ENCODE measurements around the gene RGS17.
A peak's percentile ranks its signal among the peaks of the same experiment; 100 is the strongest.
"Not testable (repeated sequence)": the region's sequence is repeated elsewhere in the genome, so short reads cannot be mapped to it uniquely, and the experiment has no call there.

Gene RGS17

DNA sequence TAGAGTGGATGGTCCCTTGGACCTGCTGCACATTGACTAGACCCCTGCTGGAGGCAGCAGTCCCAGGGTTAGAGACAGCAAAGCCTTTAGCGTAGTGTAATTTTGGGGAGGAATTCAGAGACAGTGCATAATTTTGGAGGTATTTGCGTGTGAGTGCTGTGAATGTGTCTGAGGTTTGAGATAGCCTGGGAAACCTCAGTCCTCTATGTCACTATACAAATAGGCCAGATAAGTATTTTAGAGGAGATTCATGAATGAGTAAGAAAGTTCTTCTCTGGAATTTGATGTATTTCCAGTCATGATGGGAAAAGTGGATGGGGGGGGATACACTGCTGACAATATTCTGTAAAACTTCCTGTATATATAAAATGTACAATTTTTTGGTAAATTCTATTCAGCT lies 102.8 kb downstream of the RGS17 start:
- DNase-seq = no peak

GRCh38 chr6:153027480-153027879 lies 103.6 kb downstream of the RGS17 start:
- no peak for DNase-seq

DNA sequence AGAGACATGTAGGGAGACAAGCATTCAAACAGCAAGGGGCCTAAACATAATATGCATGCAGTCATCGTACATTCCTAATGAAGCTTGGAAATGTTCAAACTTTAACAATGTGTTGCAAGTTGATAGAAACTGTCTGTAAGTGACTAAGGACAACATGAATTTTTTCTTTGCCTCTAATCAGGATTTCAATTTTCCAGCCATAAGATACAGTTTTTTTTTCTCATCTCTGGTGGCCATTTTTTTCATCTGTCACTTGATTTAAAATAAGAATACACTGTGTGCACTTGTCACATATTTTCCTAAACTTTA lies 106.4 kb downstream of the RGS17 start:
- no peak for DNase-seq

DNA sequence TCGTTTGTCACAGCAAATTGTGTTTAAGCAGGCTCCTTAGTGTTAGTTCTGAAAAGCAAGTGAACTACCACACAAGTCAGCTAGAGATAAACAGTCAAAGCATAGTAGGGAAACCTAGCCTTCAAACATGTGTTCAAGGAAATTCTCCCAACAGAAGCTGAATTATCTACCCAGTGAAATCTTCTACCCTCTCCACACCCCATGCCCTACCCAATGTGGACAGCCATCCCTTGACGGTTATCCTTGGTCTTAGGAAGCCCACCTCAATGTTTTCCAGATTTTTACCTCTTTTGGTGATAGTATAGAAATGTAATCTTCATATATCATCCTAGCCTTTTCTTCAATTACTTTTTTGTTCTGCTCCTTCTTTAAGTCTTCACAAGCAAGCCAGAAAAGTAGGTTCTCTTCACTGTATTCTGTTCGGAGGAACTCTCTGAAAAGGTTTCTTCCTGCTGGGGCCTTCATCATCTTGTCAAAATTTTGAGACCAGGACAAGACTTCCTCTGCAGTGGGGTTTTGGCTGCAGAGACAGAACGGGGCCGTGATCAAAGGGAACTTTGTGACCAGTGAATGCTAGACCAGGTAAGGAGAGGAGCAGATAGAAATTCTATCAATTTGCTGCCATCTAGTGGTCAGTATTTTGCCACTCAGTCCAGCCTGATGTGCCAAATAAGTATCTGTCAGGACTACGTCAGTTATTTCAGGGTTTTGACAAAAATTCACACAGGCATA lies 106.9 kb downstream of the RGS17 start:
- peak; percentile 8 for DNase-seq

DNA sequence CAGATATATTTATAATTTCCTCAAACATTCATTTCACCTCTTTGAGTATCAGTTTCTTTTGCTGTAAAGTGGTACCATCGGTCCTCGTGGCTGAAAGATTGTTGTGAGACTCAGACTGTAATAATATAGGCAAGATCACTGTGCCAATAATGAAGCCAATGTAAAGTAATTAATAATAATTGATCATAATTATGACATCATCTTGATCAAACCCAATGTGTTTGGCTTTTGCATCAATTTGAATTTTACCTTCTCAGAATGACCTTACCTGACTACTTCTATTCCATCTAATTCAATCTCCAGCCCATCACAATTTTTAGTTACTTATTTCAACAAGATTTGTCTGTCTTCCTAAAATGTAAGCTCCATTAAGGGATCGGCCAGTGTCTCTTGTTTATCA lies 112.7 kb downstream of the RGS17 start:
- no peak for DNase-seq

- DNase-seq = no peak
Observed at GRCh38 chr6:153016846-153017245, 114.2 kb downstream of the RGS17 start.

- no peak for DNase-seq
Observed at GRCh38 chr6:153015094-153015640, 115.9 kb downstream of the RGS17 start.

DNA sequence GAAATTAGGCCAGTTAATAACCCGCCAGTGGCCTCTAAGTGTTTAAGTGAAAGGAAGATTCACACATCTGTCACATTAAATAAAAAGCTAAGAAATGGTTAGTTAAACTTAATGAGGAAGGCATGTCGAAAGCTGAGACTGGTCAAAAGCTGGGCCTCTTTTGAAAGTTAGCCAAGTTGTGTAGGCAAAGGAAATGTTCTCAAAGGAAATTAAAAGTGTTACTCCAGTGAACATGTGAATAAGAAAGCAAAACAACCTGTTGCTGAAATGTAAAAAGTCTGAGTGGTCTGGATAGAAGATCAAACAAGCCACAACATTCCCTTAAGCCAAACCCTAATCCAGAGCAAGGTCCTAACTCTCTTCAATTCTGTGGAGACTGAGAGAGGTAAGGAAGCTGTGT lies 117.6 kb downstream of the RGS17 start:
- DNase-seq = no peak

- DNase-seq = no peak
Observed at GRCh38 chr6:153012856-153013255, 118.2 kb downstream of the RGS17 start.

DNA sequence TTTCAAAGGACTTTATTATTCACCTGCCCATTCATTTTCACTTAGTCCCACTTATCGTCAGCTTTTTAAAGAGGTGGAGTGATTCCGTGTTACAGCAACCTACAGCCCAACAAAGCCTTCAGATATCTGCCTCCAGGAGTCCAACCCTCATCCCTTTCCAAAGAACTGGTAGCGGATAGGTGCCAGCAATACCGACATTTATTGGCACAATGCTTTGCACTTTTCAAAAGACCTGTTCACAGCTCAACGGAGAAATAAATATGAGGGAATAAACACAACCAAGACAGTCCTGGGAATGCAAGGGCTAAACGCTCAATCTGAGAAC lies 127.8 kb downstream of the RGS17 start:
- DNase-seq = no peak

DNA sequence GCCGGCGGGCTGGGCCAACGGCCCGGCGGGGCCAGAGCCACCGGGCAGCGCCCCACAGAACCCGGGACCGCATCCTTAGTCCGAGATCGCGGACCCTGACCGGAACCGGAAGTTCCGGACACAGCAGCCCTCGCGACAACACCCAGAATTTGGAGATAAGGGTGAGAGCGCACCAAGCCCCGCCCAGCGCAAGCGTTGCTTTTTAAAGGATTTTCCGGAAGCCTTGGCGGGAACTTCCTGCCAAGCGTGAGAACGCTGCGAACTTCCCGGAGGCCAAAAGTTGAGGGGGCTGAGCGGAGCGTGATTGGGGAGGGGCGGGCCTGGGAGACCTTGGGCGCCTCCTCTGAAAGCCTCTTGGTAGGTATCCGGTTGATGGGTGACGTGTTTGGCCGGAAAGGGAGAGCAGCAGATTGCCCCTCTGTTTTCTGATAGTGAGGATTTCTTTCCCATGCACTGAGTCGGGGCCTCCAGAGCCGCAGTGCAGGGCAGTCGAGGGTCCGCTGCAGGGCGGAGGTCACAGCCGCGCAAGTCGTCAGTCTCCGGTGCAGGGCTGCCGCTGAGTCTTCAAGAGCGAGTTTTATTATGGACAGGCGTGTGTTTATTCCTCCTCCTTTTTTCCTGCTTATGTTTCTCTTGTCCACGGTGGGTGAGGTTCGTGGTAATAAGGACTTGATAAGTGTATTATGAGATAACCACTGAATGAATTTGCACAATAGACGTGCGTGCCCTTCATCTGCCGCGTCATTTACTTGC lies 128.3 kb downstream of the RGS17 start, which contains the start of gene MTRF1L:
TSS of gene MTRF1L (minus strand) at position 97 of the 753 bp plus-strand sequence. CDS start at position 73, 24 bp downstream.
- DNase-seq = peak; percentile 72

- no peak for DNase-seq
Observed at GRCh38 chr6:153001767-153002612, 129.1 kb downstream of the RGS17 start.

DNA sequence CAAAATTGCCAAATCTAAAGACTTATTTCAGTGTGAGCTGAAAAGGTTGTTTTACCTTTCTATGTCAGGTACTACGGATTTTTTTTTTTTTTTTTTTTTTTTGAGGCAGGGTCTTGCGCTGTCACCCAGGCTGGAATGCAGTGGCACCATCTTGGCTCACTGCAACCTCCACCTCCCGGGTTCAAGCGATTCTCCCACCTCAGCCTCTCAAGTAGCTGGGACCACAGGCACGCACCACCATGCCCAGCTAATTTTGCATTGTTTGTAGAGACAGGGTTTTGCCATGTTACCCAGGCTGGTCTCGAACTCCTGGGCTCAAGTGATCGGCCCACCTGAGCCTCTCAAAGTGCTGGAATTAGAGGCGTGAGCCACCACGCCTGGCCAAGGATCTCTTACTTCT lies 130.3 kb downstream of the RGS17 start:
- not testable (repeated sequence) for DNase-seq

DNA sequence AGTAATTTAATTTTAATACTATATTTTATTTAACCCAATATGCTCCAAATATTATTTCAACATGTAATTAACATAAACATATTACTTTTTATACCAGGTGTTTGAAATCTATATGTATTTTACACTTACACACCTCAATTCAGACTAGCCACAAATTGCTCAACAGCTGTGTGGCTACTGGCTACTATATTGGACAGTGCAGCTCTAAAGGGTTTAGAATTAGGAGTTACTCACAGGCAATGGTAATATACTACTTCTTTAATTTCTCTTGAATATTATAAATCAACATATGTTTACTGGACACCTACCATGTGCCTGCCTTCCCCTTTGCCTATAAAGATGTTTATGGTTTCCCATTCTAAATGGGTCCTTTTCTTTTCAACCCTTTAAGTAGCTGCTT lies 130.8 kb downstream of the RGS17 start:
- no peak for DNase-seq

DNA sequence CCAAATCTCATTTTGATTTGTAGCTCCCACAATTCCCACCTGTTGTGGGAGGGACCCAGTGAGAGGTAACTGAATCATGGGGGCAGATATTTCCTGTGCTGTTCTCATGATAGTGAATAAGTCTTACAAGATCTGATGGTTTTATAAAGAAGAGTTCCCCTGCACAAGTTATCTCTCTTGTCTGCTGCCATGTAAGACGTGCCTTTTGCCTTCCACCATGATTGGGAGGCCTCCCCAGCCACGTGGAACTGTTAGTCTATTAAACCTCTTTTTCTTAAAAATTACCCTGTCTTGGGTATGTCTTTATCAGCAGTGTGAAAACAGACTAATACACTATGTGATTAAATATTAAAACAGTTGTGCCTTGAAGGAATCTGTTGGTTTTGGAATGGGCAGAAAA lies 131.5 kb downstream of the RGS17 start:
- not testable (repeated sequence) for DNase-seq

DNA sequence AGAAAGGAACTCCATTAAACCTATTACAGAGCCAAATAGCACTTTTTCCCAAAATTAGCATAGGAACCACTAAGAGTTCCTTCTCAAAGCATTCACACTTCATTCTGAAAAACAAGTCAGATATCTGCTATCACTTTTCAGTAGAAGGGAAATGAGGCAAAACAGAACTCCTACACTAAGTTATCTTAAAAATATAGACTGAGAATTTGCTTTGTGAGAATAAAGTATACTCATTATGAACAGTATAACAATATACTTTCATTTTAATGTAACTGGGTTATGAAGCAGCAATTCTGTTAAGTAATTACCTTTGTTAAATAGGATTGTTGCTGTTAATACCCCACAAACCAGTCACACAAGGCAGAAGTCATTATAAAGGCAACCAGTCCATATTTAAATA lies 137.2 kb downstream of the RGS17 start:
- no peak for DNase-seq

DNA sequence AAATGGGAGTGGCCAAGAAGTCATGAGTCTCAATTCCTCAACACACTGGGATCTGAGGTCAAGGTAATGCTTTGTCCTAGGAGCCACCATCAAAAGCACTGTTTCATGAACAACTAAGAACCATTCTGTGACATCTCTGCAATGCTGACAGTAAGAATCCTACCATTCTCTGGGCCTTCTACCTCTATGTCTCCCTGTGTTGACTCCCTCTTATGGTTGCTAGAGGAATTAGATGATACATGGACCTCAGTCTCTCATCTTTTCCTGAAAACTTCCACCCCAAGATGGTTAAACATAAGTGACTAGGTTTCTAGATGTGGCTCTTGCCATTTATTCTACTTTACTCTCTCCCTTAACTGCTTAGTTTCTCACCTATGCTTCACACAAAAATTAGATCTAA lies 137.7 kb downstream of the RGS17 start:
- DNase-seq = no peak

- no peak for DNase-seq
Observed at GRCh38 chr6:152986978-152987377, 144.1 kb downstream of the RGS17 start.

GRCh38 chr6:152985300-152985699 lies 145.8 kb downstream of the RGS17 start:
- DNase-seq = not testable (repeated sequence)

DNA sequence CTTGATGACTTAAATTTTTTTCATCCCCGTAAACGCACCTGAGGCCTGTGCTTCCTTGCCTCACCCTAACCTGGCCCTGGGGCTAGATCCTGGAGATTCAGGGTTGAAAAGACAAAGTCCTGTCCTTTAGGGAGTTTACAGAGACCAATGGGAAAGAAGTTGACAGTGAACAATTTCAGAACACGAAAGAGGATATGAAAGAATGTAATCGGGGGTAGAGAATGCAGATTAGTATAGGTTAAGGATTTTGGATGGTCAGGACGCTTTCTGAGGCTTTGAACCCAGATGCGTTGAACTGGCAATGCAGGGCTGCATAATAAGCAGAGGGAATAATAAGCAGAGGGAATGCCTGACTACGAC lies 146.6 kb downstream of the RGS17 start:
- DNase-seq = no peak

DNA sequence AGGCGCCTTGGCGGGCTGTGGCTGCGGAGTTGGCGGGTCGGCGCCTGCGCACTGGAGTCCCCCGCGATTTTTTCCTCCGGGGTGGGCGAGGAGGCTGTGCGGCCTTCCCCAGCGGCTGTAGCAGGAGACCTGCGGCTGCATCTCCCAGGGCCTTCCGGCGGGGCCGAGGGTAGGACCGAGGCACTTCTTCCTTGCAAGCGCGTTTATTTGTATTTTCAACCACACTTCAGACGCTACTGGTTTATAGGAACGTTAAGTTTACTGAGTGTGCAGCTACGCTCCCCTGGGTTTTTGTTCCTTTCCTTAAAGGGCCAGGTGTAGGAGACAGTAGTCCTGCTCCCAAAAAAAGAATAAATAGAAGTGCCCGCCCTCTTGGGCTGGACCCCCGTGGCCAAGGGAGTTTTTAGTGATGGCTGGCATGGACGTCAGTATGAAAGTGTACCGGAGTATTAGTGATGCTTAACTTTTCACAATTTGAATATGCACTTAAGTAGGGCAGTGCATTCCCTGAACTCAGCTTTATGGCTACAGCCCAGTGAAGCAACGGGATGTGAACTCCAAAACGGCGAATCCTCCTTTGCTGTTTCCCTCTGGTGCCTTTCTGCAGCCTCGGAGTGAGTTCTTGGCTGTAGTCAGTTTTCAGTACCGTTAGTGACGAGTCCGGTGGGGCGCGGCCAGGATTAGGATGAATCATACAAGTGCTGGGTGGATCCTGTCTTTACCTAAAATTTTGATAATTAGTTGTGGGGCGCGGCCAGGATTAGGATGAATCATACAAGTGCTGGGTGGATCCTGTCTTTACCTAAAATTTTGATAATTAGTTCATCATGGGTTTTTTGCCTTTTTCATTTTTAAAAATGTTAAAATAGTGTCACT lies 147.2 kb downstream of the RGS17 start:
- peak; percentile 60 for DNase-seq

- DNase-seq = peak; percentile 98
Observed at GRCh38 chr6:152982904-152983636, 148.0 kb downstream of the RGS17 start, which contains the start of gene FBXO5. TSS of gene FBXO5 (minus strand) at chr6:152983041. CDS start at chr6:152982959, 82 bp downstream.

Data from activated effector memory CD4-positive, alpha-beta T cell treated with Interleukin-2 at 50 U/mL for 16 hours (primary cell).